H1 (cell line): ENCODE results near the gene PCDH9. TPM values are rescaled to one million over a fixed set of nuclear protein-coding genes. Genes with fewer than 3 reads are reported as not detected.

Experiments
- CTCF ChIA-PET: fragments of 300-600 bp; sonication (Branson Sonifier 250); formaldehyde crosslinking; loops from one replicate; lab custom pipeline; 2021; ENCODE audit not compliant: partially characterized antibody; lab: Charles Lee
- POLR2A ChIA-PET: fragments of 300-600 bp; sonication (Branson Sonifier 250); formaldehyde crosslinking; loops from one replicate; lab custom pipeline; 2021; ENCODE audit warnings: inconsistent platforms; ENCODE audit not compliant: partially characterized antibody; lab: Charles Lee
- DNase-seq, 2 experiments: peaks; one replicate each; pipeline versions ENCODE4 v3.0.0 to v3.0.0-alpha.2; 2010 to 2022; ENCODE audit warnings: low spot score in 2 of 2, low read depth in 1 of 2, mixed read lengths in 1 of 2
- FAIRE-seq: peaks from 2 replicates; lab custom pipeline; 2011; peaks lifted over from hg19 to GRCh38; lab: Jason Lieb, UNC
- H2AFZ ChIP-seq: 2 replicates; pipeline ENCODE4 v1.8.1; 2012; ENCODE audit warnings: low read length, inconsistent platforms
- H2AK5ac ChIP-seq: 2 replicates; pipeline ENCODE4 v1.6.1; 2013; ENCODE audit warnings: low read depth, low read length
- H2BK120ac ChIP-seq: replicated peaks from 2 replicates; pipeline ENCODE3; 2013; ENCODE audit warnings: low read depth, low read length, inconsistent platforms
- H2BK12ac ChIP-seq: 2 replicates; pipeline ENCODE4 v1.6.1; 2013; ENCODE audit warnings: low read depth, low read length
- H2BK15ac ChIP-seq: 2 replicates; pipeline ENCODE4 v1.6.1; 2013; ENCODE audit warnings: low read length
- H2BK20ac ChIP-seq: 2 replicates; pipeline ENCODE4 v1.6.1; 2013; ENCODE audit warnings: low read length
- H2BK5ac ChIP-seq: 2 replicates; pipeline ENCODE4 v1.6.1; 2013; ENCODE audit warnings: low read depth, low read length
- H3K14ac ChIP-seq: 2 replicates; pipeline ENCODE4 v1.6.1; 2013; ENCODE audit warnings: inconsistent platforms; ENCODE audit not compliant: insufficient read length
- H3K18ac ChIP-seq: 2 replicates; pipeline ENCODE4 v1.6.1; 2013; ENCODE audit warnings: low read length; ENCODE audit errors: extremely low read depth
- H3K23ac ChIP-seq: 2 replicates; pipeline ENCODE4 v1.6.1; 2013; ENCODE audit warnings: inconsistent platforms; ENCODE audit not compliant: insufficient read length
- H3K23me2 ChIP-seq: 2 replicates; pipeline ENCODE4 v1.6.1; 2013; ENCODE audit warnings: low read depth, low read length
- H3K27ac ChIP-seq: 2 replicates; pipeline ENCODE4 v1.6.1; 2011; ENCODE audit warnings: low read depth, low read length, inconsistent platforms
- H3K27me3 ChIP-seq, 4 experiments: replicated peaks in 1 of 4; 1 replicate in 1 of 4; 2 replicates in 3 of 4; pipeline versions ENCODE4 v1.6.1 to v1.8.1; 2011 to 2013; ENCODE audit warnings: low read length in 3 of 4, mild to moderate bottlenecking in 3 of 4, inconsistent platforms in 2 of 4, mixed read lengths in 2 of 4, moderate library complexity in 1 of 4; ENCODE audit not compliant: control insufficient read depth in 3 of 4, insufficient read depth in 3 of 4; ENCODE audit errors: extremely low read depth in 1 of 4
- H3K36me3 ChIP-seq, 4 experiments: 2 replicates each; pipeline versions ENCODE4 v1.6.1 to v1.8.1; 2011 to 2013; ENCODE audit warnings: mild to moderate bottlenecking in 4 of 4, low read length in 3 of 4, moderate library complexity in 2 of 4, control low read depth in 1 of 4, inconsistent platforms in 1 of 4; ENCODE audit not compliant: insufficient read depth in 4 of 4, control insufficient read depth in 2 of 4
- H3K4ac ChIP-seq: replicated peaks from 2 replicates; pipeline ENCODE3; 2013; ENCODE audit warnings: low read length, low read depth, mixed read lengths, inconsistent platforms; ENCODE audit not compliant: insufficient read length
- H3K4me1 ChIP-seq, 4 experiments: replicated peaks in 1 of 4; 1 replicate in 1 of 4; 2 replicates in 3 of 4; pipeline versions ENCODE4 v1.6.1 to v1.8.1; 2011 to 2013; ENCODE audit warnings: low read length in 3 of 4, inconsistent platforms in 2 of 4, mixed read lengths in 1 of 4; ENCODE audit not compliant: insufficient read depth in 4 of 4, control insufficient read depth in 3 of 4
- H3K4me2 ChIP-seq, 2 experiments: 2 replicates each; pipeline versions ENCODE4 v1.6.1 to v1.8.1; 2011 to 2013; ENCODE audit warnings: low read depth in 2 of 2, low read length in 2 of 2, control low read depth in 1 of 2, inconsistent platforms in 1 of 2, mild to moderate bottlenecking in 1 of 2; ENCODE audit not compliant: insufficient read depth in 1 of 2
- H3K4me3 ChIP-seq, 4 experiments: fragments of 200-600, 300-600 bp in 1 of 4; sonication (generic), shearing (Covaris generic), sonication (Bioruptor Twin) in 1 of 4; 2 replicates each; pipeline versions ENCODE4 v1.5.1 to v1.8.1; 2011 to 2016; ENCODE audit warnings: low read length in 4 of 4, low read depth in 3 of 4, control low read depth in 2 of 4, inconsistent platforms in 2 of 4, mild to moderate bottlenecking in 2 of 4, mixed read lengths in 1 of 4, moderate library complexity in 1 of 4; ENCODE audit not compliant: insufficient read depth in 2 of 4; ENCODE audit errors: extremely low read depth in 1 of 4
- H3K56ac ChIP-seq: replicated peaks from 2 replicates; pipeline ENCODE3; 2013; ENCODE audit warnings: low read depth, mild to moderate bottlenecking, mixed read lengths, low read length, inconsistent platforms; ENCODE audit not compliant: insufficient read length
- H3K79me1 ChIP-seq: 2 replicates; pipeline ENCODE4 v1.6.1; 2013; ENCODE audit warnings: low read depth, low read length, control low read depth
- H3K79me2 ChIP-seq, 2 experiments: 2 replicates each; pipeline versions ENCODE4 v1.6.1 to v1.8.1; 2012 to 2013; ENCODE audit warnings: low read length in 2 of 2, mild to moderate bottlenecking in 2 of 2, inconsistent platforms in 1 of 2; ENCODE audit not compliant: insufficient read depth in 2 of 2, control insufficient read depth in 1 of 2
- H3K9ac ChIP-seq, 4 experiments: replicated peaks in 1 of 4; 1 replicate in 1 of 4; 2 replicates in 3 of 4; pipeline versions ENCODE4 v1.6.1 to v1.8.1; 2011 to 2013; ENCODE audit warnings: low read depth in 3 of 4, low read length in 3 of 4, control low read depth in 2 of 4, mild to moderate bottlenecking in 2 of 4, moderate library complexity in 2 of 4, inconsistent platforms in 1 of 4; ENCODE audit errors: extremely low read depth in 1 of 4
- H3K9me3 ChIP-seq, 2 experiments: 2 replicates each; pipeline versions ENCODE4 v1.6.1 to v1.8.1; 2012 to 2013; ENCODE audit warnings: mild to moderate bottlenecking in 2 of 2, moderate library complexity in 2 of 2, control low read depth in 1 of 2, inconsistent platforms in 1 of 2, low read depth in 1 of 2, low read length in 1 of 2, mixed read lengths in 1 of 2; ENCODE audit not compliant: insufficient read depth in 2 of 2
- H4K20me1 ChIP-seq, 2 experiments: replicated peaks in 1 of 2; 2 replicates each; pipeline versions ENCODE3 to v1.8.1; 2011 to 2013; ENCODE audit warnings: inconsistent platforms in 2 of 2, low read length in 2 of 2, mild to moderate bottlenecking in 1 of 2; ENCODE audit not compliant: insufficient read depth in 2 of 2, control insufficient read depth in 1 of 2
- H4K5ac ChIP-seq: 2 replicates; pipeline ENCODE4 v1.6.1; 2013; ENCODE audit warnings: low read length, low read depth, mixed read lengths, inconsistent platforms; ENCODE audit not compliant: insufficient read length
- H4K8ac ChIP-seq: 2 replicates; pipeline ENCODE4 v1.8.0; 2013; ENCODE audit warnings: mild to moderate bottlenecking, moderate library complexity, low read length, inconsistent platforms; ENCODE audit not compliant: insufficient read depth; ENCODE audit errors: extremely low read depth
- H4K91ac ChIP-seq: replicated peaks from 2 replicates; pipeline ENCODE3; 2013; ENCODE audit warnings: low read length, mixed read lengths, inconsistent platforms; ENCODE audit not compliant: insufficient read length
- CHD1 ChIP-seq: IDR thresholded peaks from 2 replicates; pipeline ENCODE4 v1.6.1; 2012; ENCODE audit warnings: low read depth, low read length, improper control_type of control experiment
- E2F6 ChIP-seq: IDR thresholded peaks from 2 replicates; pipeline ENCODE4 v1.6.1; 2012; ENCODE audit warnings: inconsistent platforms
- GTF2F1 ChIP-seq: IDR thresholded peaks from 2 replicates; pipeline ENCODE4 v1.6.1; 2012; ENCODE audit warnings: low read depth, low read length, improper control_type of control experiment, borderline replicate concordance
- JUN ChIP-seq: IDR thresholded peaks from 2 replicates; pipeline ENCODE4 v1.6.1; 2011; ENCODE audit warnings: low read depth, mild to moderate bottlenecking, improper control_type of control experiment, low read length
- YY1 ChIP-seq: IDR thresholded peaks from 2 replicates; pipeline ENCODE4 v1.6.1; 2011; ENCODE audit warnings: low read depth, mild to moderate bottlenecking, low read length
- WGBS, 2 experiments: shearing (Covaris generic) in 1 of 2; methylation state at CpG; one replicate each; pipeline versions ENCODE4 v1.1.6 to v1.1.7; 2013 to 2015; ENCODE audit warnings: low lambda C conversion rate in 2 of 2, mixed read lengths in 2 of 2, inconsistent platforms in 1 of 2, low coverage in 1 of 2, missing lambda C conversion rate in 1 of 2; ENCODE audit not compliant: insufficient replicate concordance in 2 of 2, insufficient coverage in 1 of 2, insufficient read length in 1 of 2; ENCODE audit errors: extremely low coverage in 1 of 2, missing lambda C conversion rate in 1 of 2; 5-methylcytosine and 5-hydroxymethylcytosine counted together
- polyA plus RNA-seq, 7 experiments: library from polyadenylated mRNA; depleted of rRNA in 3 of 7; stranded (reverse) in 5 of 7; unstranded in 2 of 7; fragments of >200 nt in 5 of 7; fragments of 200-250 nt in 2 of 7; gene quantifications; 1 replicate in 5 of 7; 2 replicates in 1 of 7; 4 replicates in 1 of 7; pipeline versions ENCODE4 v1.2.1 to v1.2.3, GENCODE V29; 2011 to 2013; ENCODE audit warnings: missing spikeins in 2 of 7, mixed read lengths in 2 of 7
- total RNA-seq: library from RNA; stranded (reverse); fragmentation: NEBNext Ultra II Directional; extraction: Animal tissue kit (Norgen Biotek cat#: 25700); gene quantifications from 2 replicates; pipeline ENCODE4 v1.2.1, GENCODE V29; 2021

PCDH9 gene
- total and polyA plus RNA-seq, 2 of the 8 experiments (the other 6 are each of a cell fraction or from before 2014, with no cell fraction given), result 0.12 to 0.60 TPM

GRCh38 chr13:67183151-67183550, 47.0 kb downstream of the PCDH9 start:
- Histone ChIP-seq H3K27me3 (no peaks in the 10 kb centered on the region), H3K27ac (no peak overlapping the region), H2BK5ac (no peak overlapping the region), H4K91ac (no peak overlapping the region), H2BK120ac (no peak overlapping the region), H3K23ac (no peak overlapping the region), H3K18ac (no peak overlapping the region), H3K79me1 (no peaks in the 10 kb centered on the region), H3K14ac (no peak overlapping the region), H3K4me3 (no peak overlapping the region), H3K9me3 (no peaks in the 10 kb centered on the region), H2BK15ac (no peak overlapping the region), H3K4me1 (no peaks in the 10 kb centered on the region), H4K5ac (no peak overlapping the region), H2AK5ac (no peak overlapping the region), H3K4me2 (no peak overlapping the region), H3K9ac (no peak overlapping the region), H2AFZ (no peak overlapping the region), H4K20me1 (no peaks in the 10 kb centered on the region), H3K23me2 (no peaks in the 10 kb centered on the region), H4K8ac (no peak overlapping the region), H3K79me2 (no peaks in the 10 kb centered on the region), H3K56ac (no peak overlapping the region), H2BK12ac (no peak overlapping the region), H2BK20ac (no peak overlapping the region), H3K4ac (no peak overlapping the region), H3K36me3 (no peaks in the 10 kb centered on the region)
- WGBS, 2 experiments, result 100% methylated on average over 1 of the region's 1 CpG; no CpG with 5 or more reads in 1 of the 2 experiments
- TF ChIP-seq E2F6, result no peak
- no peak for TF ChIP-seq JUN
- TF ChIP-seq YY1, result no peak
- TF ChIP-seq CHD1, result no peak
- TF ChIP-seq GTF2F1, result no peak
- DNase-seq, result no peak
- no peak for FAIRE-seq
- POLR2A ChIA-PET, result no interaction called here
- CTCF ChIA-PET, result no interaction called here
